GM12864 (cell line): ENCODE measurements around the gene CST5.

Experiments used
- DNase-seq: peaks from one replicate; pipeline ENCODE4 v3.0.0-alpha.2; 2011; ENCODE audit warnings: low read depth
- H3K4me3 ChIP-seq: 2 replicates; pipeline ENCODE4 v1.5.1; 2011; ENCODE audit warnings: mild to moderate bottlenecking, low read depth, low read length, control low read depth
- TF ChIP-seq, protein P1 (sequence below): IDR thresholded peaks from 2 replicates; pipeline ENCODE4 v1.5.1; 2011; ENCODE audit warnings: low read depth, mild to moderate bottlenecking, moderate library complexity, low read length, control low read depth, inconsistent platforms; ENCODE audit errors: missing control alignments

Gene CST5

DNA sequence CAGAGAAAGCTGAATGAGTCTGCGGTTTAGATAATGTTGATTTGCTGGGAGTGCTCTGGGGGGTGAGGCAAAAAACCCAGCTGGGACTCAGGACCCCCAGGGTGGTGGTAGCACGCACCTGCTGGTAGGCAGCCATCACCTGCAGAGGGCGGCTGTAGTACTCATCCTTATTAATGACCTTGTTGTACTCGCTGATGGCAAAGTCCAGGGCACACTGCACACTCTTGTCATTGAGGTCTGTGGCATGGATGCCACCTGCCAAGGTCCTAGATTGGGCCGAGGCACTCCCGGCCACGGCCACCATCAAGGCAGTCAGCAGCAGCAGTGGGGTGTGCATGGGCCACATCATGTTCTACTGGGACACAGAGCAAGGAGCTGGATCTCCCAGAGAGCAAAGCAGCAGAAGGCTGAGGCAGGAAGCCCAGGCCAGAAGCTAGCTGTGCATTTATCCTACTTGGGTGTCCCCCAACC, at the start of gene CST5:
TSS of gene CST5 (minus strand) at position 421 of the 471 bp plus-strand sequence. CDS start at position 349, 72 bp downstream.
- TF ChIP-seq, protein P1, sequence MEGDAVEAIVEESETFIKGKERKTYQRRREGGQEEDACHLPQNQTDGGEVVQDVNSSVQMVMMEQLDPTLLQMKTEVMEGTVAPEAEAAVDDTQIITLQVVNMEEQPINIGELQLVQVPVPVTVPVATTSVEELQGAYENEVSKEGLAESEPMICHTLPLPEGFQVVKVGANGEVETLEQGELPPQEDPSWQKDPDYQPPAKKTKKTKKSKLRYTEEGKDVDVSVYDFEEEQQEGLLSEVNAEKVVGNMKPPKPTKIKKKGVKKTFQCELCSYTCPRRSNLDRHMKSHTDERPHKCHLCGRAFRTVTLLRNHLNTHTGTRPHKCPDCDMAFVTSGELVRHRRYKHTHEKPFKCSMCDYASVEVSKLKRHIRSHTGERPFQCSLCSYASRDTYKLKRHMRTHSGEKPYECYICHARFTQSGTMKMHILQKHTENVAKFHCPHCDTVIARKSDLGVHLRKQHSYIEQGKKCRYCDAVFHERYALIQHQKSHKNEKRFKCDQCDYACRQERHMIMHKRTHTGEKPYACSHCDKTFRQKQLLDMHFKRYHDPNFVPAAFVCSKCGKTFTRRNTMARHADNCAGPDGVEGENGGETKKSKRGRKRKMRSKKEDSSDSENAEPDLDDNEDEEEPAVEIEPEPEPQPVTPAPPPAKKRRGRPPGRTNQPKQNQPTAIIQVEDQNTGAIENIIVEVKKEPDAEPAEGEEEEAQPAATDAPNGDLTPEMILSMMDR, result no peak
- DNase-seq, result no peak
- no peak within 1 kb of the TSS for H3K4me3 ChIP-seq

GRCh38 chr20:23928788-23929187, 49.2 kb upstream of the CST5 start:
- TF ChIP-seq, protein P1, result no peak
- no peak overlapping the region for H3K4me3 ChIP-seq
- DNase-seq, result no peak

DNA sequence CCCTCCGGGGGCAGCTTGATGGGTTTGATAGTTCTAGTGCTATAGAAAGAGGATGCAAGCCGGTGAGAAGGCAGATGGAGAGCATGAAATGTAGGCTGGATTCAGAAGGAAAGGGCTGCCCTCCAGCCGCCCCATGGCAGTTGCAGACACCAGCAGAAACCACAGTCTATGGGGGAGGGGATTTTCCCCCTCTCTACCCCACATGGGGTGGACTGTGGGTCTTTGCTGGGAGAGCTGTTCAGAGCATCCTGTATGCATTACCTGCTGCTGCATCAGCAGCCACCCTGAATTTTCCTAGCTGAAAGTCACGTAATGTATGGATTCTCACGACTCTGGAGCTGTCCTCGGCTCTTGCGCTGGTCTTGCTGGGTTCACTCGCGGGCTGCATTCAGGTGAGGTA, 48.8 kb upstream of the CST5 start:
- no peak overlapping the region for H3K4me3 ChIP-seq
- TF ChIP-seq, protein P1, result no peak
- DNase-seq, result no peak

- H3K4me3 ChIP-seq, result no peak overlapping the region
- no peak for DNase-seq
- TF ChIP-seq, protein P1, result no peak
These were observed 47.7 kb upstream of the CST5 start for GRCh38 chr20:23926944-23927872.

DNA sequence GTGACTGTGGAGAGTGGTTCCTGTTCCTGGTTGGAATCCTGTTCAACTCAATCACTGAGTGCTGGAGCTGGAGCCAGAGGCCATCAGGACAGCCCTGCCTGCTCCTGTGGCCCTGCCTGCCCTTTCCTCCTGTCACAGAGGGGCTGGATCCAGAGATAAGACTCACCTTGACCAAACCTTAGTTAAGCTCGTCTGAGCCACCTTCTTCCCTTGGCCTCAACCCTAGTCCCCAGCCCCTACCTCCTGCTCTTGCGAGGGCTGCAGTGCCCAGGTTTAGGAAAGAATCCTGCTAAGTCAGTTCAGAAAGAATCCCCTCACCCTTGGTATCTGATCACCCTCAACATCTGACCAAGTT, 47.0 kb upstream of the CST5 start:
- DNase-seq, result no peak
- TF ChIP-seq, protein P1, result no peak
- H3K4me3 ChIP-seq, result no peak overlapping the region

GRCh38 chr20:23925789-23926525, 46.4 kb upstream of the CST5 start:
- no peak for DNase-seq
- TF ChIP-seq, protein P1, result no peak
- no peak overlapping the region for H3K4me3 ChIP-seq
